Mesendoderm (in vitro differentiated cells): ENCODE results near the gene LIFR.
"Not testable (repeated sequence)": the region's sequence is repeated elsewhere in the genome, so short reads cannot be mapped to it uniquely, and the experiment has no call there.

Source experiments
- DNase-seq: peaks from one replicate; pipeline ENCODE4 v3.0.0; 2013
- H2AK5ac ChIP-seq: 2 replicates; pipeline ENCODE4 v1.6.1; 2013; ENCODE audit warnings: low read length, inconsistent platforms
- H2BK120ac ChIP-seq: 2 replicates; pipeline ENCODE4 v1.6.1; 2013; ENCODE audit warnings: low read depth, mild to moderate bottlenecking, low read length, moderate library complexity, mixed read lengths
- H2BK15ac ChIP-seq: replicated peaks from 2 replicates; pipeline ENCODE4 v1.6.1; 2013; ENCODE audit warnings: low read depth, mild to moderate bottlenecking, moderate library complexity
- H2BK5ac ChIP-seq: 2 replicates; pipeline ENCODE4 v1.6.1; 2013; ENCODE audit warnings: low read length, inconsistent platforms
- H3K18ac ChIP-seq: 2 replicates; pipeline ENCODE4 v1.6.1; 2013; ENCODE audit warnings: mild to moderate bottlenecking, low read length, mixed read lengths
- H3K23ac ChIP-seq: one replicate; pipeline ENCODE4 v1.6.1; 2013; ENCODE audit warnings: low read length
- H3K27ac ChIP-seq: 2 replicates; pipeline ENCODE4 v1.5.1; 2013; ENCODE audit warnings: low read depth, mild to moderate bottlenecking, inconsistent platforms, low read length, moderate library complexity
- H3K27me3 ChIP-seq: 2 replicates; pipeline ENCODE4 v1.6.1; 2013; ENCODE audit warnings: low read length, control low read depth, mild to moderate bottlenecking, inconsistent platforms; ENCODE audit not compliant: insufficient read depth, poor library complexity
- H3K36me3 ChIP-seq: 2 replicates; pipeline ENCODE4 v1.6.1; 2013; ENCODE audit warnings: low read length, inconsistent platforms; ENCODE audit not compliant: control insufficient read depth, insufficient read depth
- H3K4ac ChIP-seq: one replicate; pipeline ENCODE4 v1.6.1; 2013; ENCODE audit warnings: low read depth, mild to moderate bottlenecking, low read length, moderate library complexity
- H3K4me1 ChIP-seq: 2 replicates; pipeline ENCODE4 v1.6.1; 2013; ENCODE audit warnings: low read depth, low read length, inconsistent platforms; ENCODE audit not compliant: control insufficient read depth
- H3K4me2 ChIP-seq: 2 replicates; pipeline ENCODE4 v1.6.1; 2013; ENCODE audit warnings: low read length
- H3K4me3 ChIP-seq: 2 replicates; pipeline ENCODE4 v1.5.1; 2013; ENCODE audit warnings: mild to moderate bottlenecking, low read length
- H3K56ac ChIP-seq: one replicate; pipeline ENCODE4 v1.6.1; 2013; ENCODE audit warnings: low read length
- H3K79me1 ChIP-seq: 2 replicates; pipeline ENCODE4 v1.6.1; 2013; ENCODE audit warnings: low read length, inconsistent platforms
- H3K79me2 ChIP-seq: 2 replicates; pipeline ENCODE4 v1.6.1; 2013; ENCODE audit warnings: mild to moderate bottlenecking, low read length; ENCODE audit not compliant: control insufficient read depth, insufficient read depth
- H3K9ac ChIP-seq: 2 replicates; pipeline ENCODE4 v1.6.1; 2013; ENCODE audit warnings: low read length, inconsistent platforms
- H4K5ac ChIP-seq: one replicate; pipeline ENCODE4 v1.6.1; 2013; ENCODE audit warnings: low read length
- H4K8ac ChIP-seq: one replicate; pipeline ENCODE4 v1.6.1; 2013; ENCODE audit warnings: low read depth, mild to moderate bottlenecking, control low read depth, low read length, moderate library complexity
- WGBS: extraction: QIAGEN DNeasy Blood & Tissue Kit; methylation state at CpG from one replicate; pipeline ENCODE4 v1.1.7; 2013; ENCODE audit warnings: low lambda C conversion rate, missing lambda C conversion rate; ENCODE audit not compliant: insufficient coverage; ENCODE audit errors: extremely low coverage; 5-methylcytosine and 5-hydroxymethylcytosine counted together

The LIFR gene

GRCh38 chr5:38569180-38569579, 12.7 kb upstream of the LIFR start:
- no peak overlapping the region for H4K8ac ChIP-seq

GRCh38 chr5:38567306-38567705, 10.9 kb upstream of the LIFR start:
- not testable (repeated sequence) for H3K36me3 ChIP-seq, H2AK5ac ChIP-seq, H3K79me1 ChIP-seq, H4K5ac ChIP-seq, H2BK15ac ChIP-seq, DNase-seq, H3K56ac ChIP-seq, H3K18ac ChIP-seq, H2BK5ac ChIP-seq, H3K4me1 ChIP-seq, H3K23ac ChIP-seq, H4K8ac ChIP-seq, H2BK120ac ChIP-seq, H3K4ac ChIP-seq, H3K4me2 ChIP-seq, H3K27me3 ChIP-seq, H3K4me3 ChIP-seq, H3K27ac ChIP-seq, H3K79me2 ChIP-seq, H3K9ac ChIP-seq
- no CpG with 5 or more reads among the region's 2 CpGs for WGBS

More at GRCh38 chr5:38569180-38569579, 12.7 kb upstream of the LIFR start:
- no CpG with 5 or more reads among the region's 3 CpGs for WGBS
- no peaks in the 10 kb centered on the region for H3K36me3 ChIP-seq
- H3K4me2 ChIP-seq, result no peak overlapping the region
- H2BK5ac ChIP-seq, result no peak overlapping the region
- no peaks in the 10 kb centered on the region for H3K27me3 ChIP-seq
- H3K27ac ChIP-seq, result no peak overlapping the region
- no peak overlapping the region for H3K23ac ChIP-seq
- H4K5ac ChIP-seq, result no peak overlapping the region
- no peak overlapping the region for H3K4me3 ChIP-seq
- no peak overlapping the region for H3K56ac ChIP-seq
- no peaks in the 10 kb centered on the region for H3K79me1 ChIP-seq
- no peak overlapping the region for H3K9ac ChIP-seq
- H2AK5ac ChIP-seq, result no peak overlapping the region
- no peak overlapping the region for H3K18ac ChIP-seq
- H3K4ac ChIP-seq, result no peak overlapping the region
- no peak overlapping the region for H2BK15ac ChIP-seq
- no peaks in the 10 kb centered on the region for H3K4me1 ChIP-seq
- no peak for DNase-seq
- no peaks in the 10 kb centered on the region for H3K79me2 ChIP-seq
- no peak overlapping the region for H2BK120ac ChIP-seq

GRCh38 chr5:38563624-38564023, 7.2 kb upstream of the LIFR start:
- no peaks in the 10 kb centered on the region for H3K79me1 ChIP-seq
- no peak overlapping the region for H3K18ac ChIP-seq
- H3K56ac ChIP-seq, result no peak overlapping the region
- H3K23ac ChIP-seq, result no peak overlapping the region
- DNase-seq, result no peak
- H3K36me3 ChIP-seq, result no peaks in the 10 kb centered on the region
- no peak overlapping the region for H4K8ac ChIP-seq
- WGBS, result no CpG with 5 or more reads among the region's 5 CpGs
- H3K4ac ChIP-seq, result no peak overlapping the region
- H3K4me2 ChIP-seq, result no peak overlapping the region
- H3K9ac ChIP-seq, result no peak overlapping the region
- H3K27me3 ChIP-seq, result no peaks in the 10 kb centered on the region
- H3K27ac ChIP-seq, result no peak overlapping the region
- no peak overlapping the region for H2BK120ac ChIP-seq
- H4K5ac ChIP-seq, result no peak overlapping the region
- no peak overlapping the region for H2BK5ac ChIP-seq
- no peak overlapping the region for H3K4me3 ChIP-seq
- no peaks in the 10 kb centered on the region for H3K4me1 ChIP-seq
- no peak overlapping the region for H2BK15ac ChIP-seq
- no peak overlapping the region for H2AK5ac ChIP-seq
- no peaks in the 10 kb centered on the region for H3K79me2 ChIP-seq

- Histone ChIP-seq H2BK120ac (no peak overlapping the region), H3K36me3 (no peaks in the 10 kb centered on the region), H3K79me2 (no peaks in the 10 kb centered on the region), H3K4me1 (no peaks in the 10 kb centered on the region), H3K4me3 (no peak overlapping the region), H3K9ac (no peak overlapping the region), H3K18ac (no peak overlapping the region), H3K27me3 (no peaks in the 10 kb centered on the region), H3K4me2 (no peak overlapping the region), H3K79me1 (no peaks in the 10 kb centered on the region), H4K8ac (no peak overlapping the region), H3K23ac (no peak overlapping the region), H3K56ac (no peak overlapping the region), H2BK5ac (no peak overlapping the region), H2BK15ac (no peak overlapping the region), H3K27ac (no peak overlapping the region), H2AK5ac (no peak overlapping the region), H3K4ac (no peak overlapping the region), H4K5ac (no peak overlapping the region)
- DNase-seq, result no peak
- WGBS, result no CpG with 5 or more reads among the region's 5 CpGs
Measured at GRCh38 chr5:38562444-38563210, 6.2 kb upstream of the LIFR start.

- H3K27me3 ChIP-seq, result no peaks in the 10 kb centered on the region
- no peaks in the 10 kb centered on the region for H3K36me3 ChIP-seq
- no peak overlapping the region for H4K5ac ChIP-seq
- no CpG with 5 or more reads among the region's 3 CpGs for WGBS
- H4K8ac ChIP-seq, result no peak overlapping the region
- H3K27ac ChIP-seq, result no peak overlapping the region
- H2BK15ac ChIP-seq, result no peak overlapping the region
- H3K4me3 ChIP-seq, result no peak overlapping the region
- H2BK5ac ChIP-seq, result no peak overlapping the region
- no peak overlapping the region for H2AK5ac ChIP-seq
- no peak overlapping the region for H3K23ac ChIP-seq
- no peak overlapping the region for H3K9ac ChIP-seq
- no peak overlapping the region for H3K56ac ChIP-seq
- peaks cover 11% of the 10 kb centered on the region for H3K79me2 ChIP-seq
- H3K18ac ChIP-seq, result no peak overlapping the region
- H3K4me2 ChIP-seq, result no peak overlapping the region
- no peaks in the 10 kb centered on the region for H3K4me1 ChIP-seq
- no peak for DNase-seq
- H2BK120ac ChIP-seq, result no peak overlapping the region
- no peak overlapping the region for H3K4ac ChIP-seq
- H3K79me1 ChIP-seq, result peaks cover 2% of the 10 kb centered on the region
Measured at GRCh38 chr5:38559428-38559827, 3.0 kb upstream of the LIFR start.

GRCh38 chr5:38557792-38558191, 1.3 kb upstream of the LIFR start:
- peaks cover 1% of the 10 kb centered on the region for H3K4me1 ChIP-seq
- H3K79me1 ChIP-seq, result peaks cover 2% of the 10 kb centered on the region
- H3K36me3 ChIP-seq, result no peaks in the 10 kb centered on the region
- H3K27ac ChIP-seq, result no peak overlapping the region
- no peak for DNase-seq
- H2BK5ac ChIP-seq, result no peak overlapping the region
- H3K4me3 ChIP-seq, result no peak overlapping the region
- H2AK5ac ChIP-seq, result no peak overlapping the region
- H3K18ac ChIP-seq, result no peak overlapping the region
- H4K8ac ChIP-seq, result no peak overlapping the region
- peaks cover 17% of the 10 kb centered on the region for H3K79me2 ChIP-seq
- no peak overlapping the region for H3K4ac ChIP-seq
- no peaks in the 10 kb centered on the region for H3K27me3 ChIP-seq
- no CpG with 5 or more reads among the region's 6 CpGs for WGBS
- no peak overlapping the region for H4K5ac ChIP-seq
- H2BK120ac ChIP-seq, result no peak overlapping the region
- H3K56ac ChIP-seq, result no peak overlapping the region
- no peak overlapping the region for H2BK15ac ChIP-seq
- no peak overlapping the region for H3K4me2 ChIP-seq
- no peak overlapping the region for H3K23ac ChIP-seq
- H3K9ac ChIP-seq, result no peak overlapping the region
